HepG2 (cell line): ENCODE data around the gene ARMH1. TPM values are rescaled to one million over a fixed set of nuclear protein-coding genes. Genes with fewer than 3 reads are reported as not detected.

Experiments
- CBFB ChIP-seq: sonication (generic); formaldehyde crosslinking; IDR thresholded peaks from 2 replicates; pipeline ENCODE4 v1.4.0; 2020; ENCODE audit warnings: missing genetic modification reagents
- ELF3 ChIP-seq: IDR thresholded peaks from 2 replicates; pipeline ENCODE4 v1.6.1; 2016; ENCODE audit warnings: missing genetic modification reagents, missing compliant biosample characterization
- HMGXB4 ChIP-seq, 2 experiments: sonication (generic) in 1 of 2; formaldehyde crosslinking in 1 of 2; IDR thresholded peaks; 2 replicates each; pipeline versions ENCODE4 v1.4.0 to v1.6.1; 2018 to 2020; ENCODE audit warnings: missing genetic modification reagents in 2 of 2, borderline replicate concordance in 1 of 2, low read depth in 1 of 2, mild to moderate bottlenecking in 1 of 2, missing biosample characterization in 1 of 2
- SP140L ChIP-seq: sonication (generic); formaldehyde crosslinking; IDR thresholded peaks from 2 replicates; pipeline ENCODE4 v1.4.0; 2020; ENCODE audit warnings: missing genetic modification reagents, borderline replicate concordance
- SRSF1 ChIP-seq: fragments of 200-400 bp; formaldehyde crosslinking; optimal IDR thresholded peaks from 2 replicates; pipeline ENCODE3; 2017; ENCODE audit warnings: mild to moderate bottlenecking, low read depth, low read length, moderate library complexity
- ZBTB42 ChIP-seq: sonication (generic); formaldehyde crosslinking; IDR thresholded peaks from 2 replicates; pipeline ENCODE4 v1.5.0; 2020; ENCODE audit warnings: mild to moderate bottlenecking, missing genetic modification reagents
- ZNF224 ChIP-seq: sonication (generic); formaldehyde crosslinking; IDR thresholded peaks from 2 replicates; pipeline ENCODE4 v1.5.0; 2020; ENCODE audit warnings: mild to moderate bottlenecking, missing genetic modification reagents
- ZNF335 ChIP-seq: sonication (generic); formaldehyde crosslinking; IDR thresholded peaks from 2 replicates; pipeline ENCODE4 v1.4.0; 2020; ENCODE audit warnings: missing genetic modification reagents
- ZNF484 ChIP-seq: sonication (generic); formaldehyde crosslinking; IDR thresholded peaks from 2 replicates; pipeline ENCODE4 v1.5.1; 2020; ENCODE audit warnings: mild to moderate bottlenecking, low read depth, missing genetic modification reagents, borderline replicate concordance
- ZNF567 ChIP-seq: sonication (generic); formaldehyde crosslinking; IDR thresholded peaks from 2 replicates; pipeline ENCODE4 v1.8.1; 2023; ENCODE audit warnings: mild to moderate bottlenecking, missing genetic modification reagents, borderline replicate concordance
- ZNF772 ChIP-seq: sonication (generic); formaldehyde crosslinking; IDR thresholded peaks from 2 replicates; pipeline ENCODE4 v1.5.0; 2020; ENCODE audit warnings: mild to moderate bottlenecking, missing genetic modification reagents
- ZNF788 ChIP-seq: sonication (generic); formaldehyde crosslinking; IDR thresholded peaks from 2 replicates; pipeline ENCODE4 v1.5.0; 2020; ENCODE audit warnings: mild to moderate bottlenecking, missing genetic modification reagents, borderline replicate concordance
- ZNF850 ChIP-seq: sonication (generic); formaldehyde crosslinking; conservative IDR thresholded peaks from 2 replicates; pipeline ENCODE4 v1.9.0; 2021; ENCODE audit warnings: mild to moderate bottlenecking, missing genetic modification reagents
- polyA plus RNA-seq, 8 experiments: library from polyadenylated mRNA; depleted of rRNA in 3 of 8; stranded (reverse) in 7 of 8; unstranded in 1 of 8; fragments of >200 nt; fragmentation: Illumina TruSeq in 4 of 8; extraction: Trizol in 4 of 8; gene quantifications; 2 replicates each; pipeline versions ENCODE4 v1.2.1 to v1.2.3, GENCODE V29; 2011 to 2016; ENCODE audit warnings: low read depth in 4 of 8, missing spikeins in 1 of 8, mixed read lengths in 1 of 8; ENCODE audit not compliant: insufficient read depth in 1 of 8
- total RNA-seq, 5 experiments: library from RNA; depleted of rRNA; stranded (reverse); fragments of >200 nt; fragmentation: Illumina TruSeq; extraction: Trizol; gene quantifications; 2 replicates each; pipeline ENCODE4 v1.2.3, GENCODE V29; 2016; ENCODE audit warnings: low read depth in 1 of 5
- TF ChIP-seq, protein P1 (sequence below): sonication (generic); formaldehyde crosslinking; conservative IDR thresholded peaks from 2 replicates; pipeline ENCODE4 v1.4.0; 2020; ENCODE audit warnings: missing genetic modification reagents
- TF ChIP-seq, protein P2 (sequence below): sonication (generic); formaldehyde crosslinking; IDR thresholded peaks from 2 replicates; pipeline ENCODE4 v1.9.0; 2021; ENCODE audit warnings: missing genetic modification reagents, borderline replicate concordance
- TF ChIP-seq, protein P3 (sequence below): sonication (generic); formaldehyde crosslinking; IDR thresholded peaks from 2 replicates; pipeline ENCODE4 v1.8.0; 2023; ENCODE audit warnings: mild to moderate bottlenecking, missing genetic modification reagents
- TF ChIP-seq, protein P4 (sequence below): sonication (generic); formaldehyde crosslinking; IDR thresholded peaks from 2 replicates; pipeline ENCODE4 v1.5.1; 2020; ENCODE audit warnings: missing genetic modification reagents, mild to moderate bottlenecking, borderline replicate concordance

The ARMH1 gene
- total and polyA plus RNA-seq, 2 of the 13 experiments (the other 11 are each of a cell fraction or from before 2014, with no cell fraction given): 0.69 TPM; not detected in 1

DNA sequence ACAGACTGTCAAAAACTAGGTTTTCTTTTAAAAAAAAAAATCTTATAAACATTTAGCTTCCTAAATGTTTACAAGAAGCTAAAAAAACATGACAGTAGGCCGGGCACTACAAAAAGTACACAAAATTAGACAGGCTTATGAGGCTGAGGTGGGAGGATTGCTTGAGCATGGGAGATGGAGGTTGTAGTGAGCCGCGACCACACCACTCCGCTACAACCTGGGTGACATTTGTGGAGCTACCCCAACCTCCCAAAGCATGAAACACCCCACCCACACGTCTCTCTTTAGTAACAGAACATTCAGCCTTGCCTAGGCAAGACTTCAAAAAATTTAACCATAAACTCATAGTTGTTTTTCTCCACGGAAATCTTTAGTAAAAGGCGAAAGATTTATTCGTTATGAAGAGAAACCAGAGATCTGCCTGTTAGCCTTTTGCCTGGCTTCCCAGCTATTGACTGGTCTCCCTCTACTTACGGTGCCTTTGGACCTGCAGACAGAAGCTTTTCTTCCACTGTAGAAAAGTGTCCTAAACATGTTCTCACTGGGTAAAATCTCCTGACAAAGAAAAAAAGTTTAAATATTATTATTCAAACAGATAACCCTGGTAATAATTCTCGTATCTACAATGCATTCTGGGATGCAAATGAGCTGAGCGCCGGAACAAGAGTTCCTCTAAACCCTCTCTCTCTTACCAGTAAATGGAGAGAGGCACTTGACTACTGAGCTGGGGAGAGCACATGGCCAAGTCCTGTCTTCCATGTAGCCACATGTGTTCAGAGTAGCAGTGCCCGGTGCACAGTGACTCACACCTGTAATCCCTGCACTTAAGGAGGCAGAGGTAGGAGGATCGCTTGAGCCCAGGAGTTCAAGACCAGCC is 47.2 kb downstream of the ARMH1 start (continued):
- TF ChIP-seq HMGXB4 (CRISPR knock-in tag; IDR thresholded peaks at IDR 0.05; ENCODE audit: borderline replicate concordance in 1 of 2, low read depth in 1 of 2): peak in 1 of 2 experiments; percentile 74; a peak in 1 of 4 replicates
- TF ChIP-seq, protein P1, sequence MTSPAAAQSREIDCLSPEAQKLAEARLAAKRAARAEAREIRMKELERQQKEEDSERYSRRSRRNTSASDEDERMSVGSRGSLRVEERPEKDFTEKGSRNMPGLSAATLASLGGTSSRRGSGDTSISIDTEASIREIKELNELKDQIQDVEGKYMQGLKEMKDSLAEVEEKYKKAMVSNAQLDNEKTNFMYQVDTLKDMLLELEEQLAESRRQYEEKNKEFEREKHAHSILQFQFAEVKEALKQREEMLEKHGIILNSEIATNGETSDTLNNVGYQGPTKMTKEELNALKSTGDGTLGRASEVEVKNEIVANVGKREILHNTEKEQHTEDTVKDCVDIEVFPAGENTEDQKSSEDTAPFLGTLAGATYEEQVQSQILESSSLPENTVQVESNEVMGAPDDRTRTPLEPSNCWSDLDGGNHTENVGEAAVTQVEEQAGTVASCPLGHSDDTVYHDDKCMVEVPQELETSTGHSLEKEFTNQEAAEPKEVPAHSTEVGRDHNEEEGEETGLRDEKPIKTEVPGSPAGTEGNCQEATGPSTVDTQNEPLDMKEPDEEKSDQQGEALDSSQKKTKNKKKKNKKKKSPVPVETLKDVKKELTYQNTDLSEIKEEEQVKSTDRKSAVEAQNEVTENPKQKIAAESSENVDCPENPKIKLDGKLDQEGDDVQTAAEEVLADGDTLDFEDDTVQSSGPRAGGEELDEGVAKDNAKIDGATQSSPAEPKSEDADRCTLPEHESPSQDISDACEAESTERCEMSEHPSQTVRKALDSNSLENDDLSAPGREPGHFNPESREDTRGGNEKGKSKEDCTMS (CRISPR knock-in tag): no peak
- TF ChIP-seq ELF3: peak; percentile 34; the same call in 1 of the 2 replicates
- TF ChIP-seq SP140L (CRISPR knock-in tag): peak; percentile 45; the same call in 1 of the 2 replicates
- TF ChIP-seq, protein P2, sequence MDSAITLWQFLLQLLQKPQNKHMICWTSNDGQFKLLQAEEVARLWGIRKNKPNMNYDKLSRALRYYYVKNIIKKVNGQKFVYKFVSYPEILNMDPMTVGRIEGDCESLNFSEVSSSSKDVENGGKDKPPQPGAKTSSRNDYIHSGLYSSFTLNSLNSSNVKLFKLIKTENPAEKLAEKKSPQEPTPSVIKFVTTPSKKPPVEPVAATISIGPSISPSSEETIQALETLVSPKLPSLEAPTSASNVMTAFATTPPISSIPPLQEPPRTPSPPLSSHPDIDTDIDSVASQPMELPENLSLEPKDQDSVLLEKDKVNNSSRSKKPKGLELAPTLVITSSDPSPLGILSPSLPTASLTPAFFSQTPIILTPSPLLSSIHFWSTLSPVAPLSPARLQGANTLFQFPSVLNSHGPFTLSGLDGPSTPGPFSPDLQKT (CRISPR knock-in tag): no peak
- no peak for TF ChIP-seq ZNF484 (CRISPR knock-in tag)
- peak; percentile 39; the same call in 1 of the 2 replicates for TF ChIP-seq ZNF788
- TF ChIP-seq ZNF567: no peak
- no peak for TF ChIP-seq SRSF1
- no peak for TF ChIP-seq ZNF772 (CRISPR knock-in tag)
- TF ChIP-seq ZBTB42 (CRISPR knock-in tag): peak; percentile 83; the same call in 1 of the 2 replicates
- no peak for TF ChIP-seq ZNF850
- TF ChIP-seq ZNF224: no peak
- TF ChIP-seq ZNF335 (CRISPR knock-in tag): 0 out of 2 replicates have a peak, but pooled peaks have one; percentile 30
- TF ChIP-seq, protein P3, sequence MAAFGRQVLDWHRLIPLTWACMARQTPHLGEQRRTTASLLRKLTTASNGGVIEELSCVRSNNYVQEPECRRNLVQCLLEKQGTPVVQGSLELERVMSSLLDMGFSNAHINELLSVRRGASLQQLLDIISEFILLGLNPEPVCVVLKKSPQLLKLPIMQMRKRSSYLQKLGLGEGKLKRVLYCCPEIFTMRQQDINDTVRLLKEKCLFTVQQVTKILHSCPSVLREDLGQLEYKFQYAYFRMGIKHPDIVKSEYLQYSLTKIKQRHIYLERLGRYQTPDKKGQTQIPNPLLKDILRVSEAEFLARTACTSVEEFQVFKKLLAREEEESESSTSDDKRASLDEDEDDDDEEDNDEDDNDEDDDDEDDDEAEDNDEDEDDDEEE (CRISPR knock-in tag): no peak
- TF ChIP-seq, protein P4, sequence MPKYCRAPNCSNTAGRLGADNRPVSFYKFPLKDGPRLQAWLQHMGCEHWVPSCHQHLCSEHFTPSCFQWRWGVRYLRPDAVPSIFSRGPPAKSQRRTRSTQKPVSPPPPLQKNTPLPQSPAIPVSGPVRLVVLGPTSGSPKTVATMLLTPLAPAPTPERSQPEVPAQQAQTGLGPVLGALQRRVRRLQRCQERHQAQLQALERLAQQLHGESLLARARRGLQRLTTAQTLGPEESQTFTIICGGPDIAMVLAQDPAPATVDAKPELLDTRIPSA: no peak
- peak; percentile 85; the same call in 1 of the 2 replicates for TF ChIP-seq CBFB (CRISPR knock-in tag)
